ENCODE data around the gene AGAP1. TPM values are rescaled to one million over a fixed set of nuclear protein-coding genes. Genes with fewer than 3 reads are reported as not detected.

AGAP1 gene
- polyA plus RNA-seq, 1 experiment: 12.4 TPM

- DNase-seq (ENCODE audit: low read depth, low spot score): no peak
- no peak for TF ChIP-seq CTCF (IDR thresholded peaks at IDR 0.05; ENCODE audit: low read depth, low read length)
- Histone ChIP-seq H3K4me3 (ENCODE audit: low read depth, low read length) (no peak overlapping the region), H3K27me3 (ENCODE audit: control insufficient read depth, insufficient read depth, low read length) (no peaks in the 10 kb centered on the region), H3K27ac (ENCODE audit: low read depth, low read length) (no peak overlapping the region), H3K9me3 (ENCODE audit: control insufficient read depth, insufficient read depth, low read length) (peaks cover 10% of the 10 kb centered on the region)
- POLR2A ChIA-PET: no interaction called here
- CTCF ChIA-PET: no interaction called here
Observed at GRCh38 chr2:235518322-235519090, 24.7 kb downstream of the AGAP1 start.

- H3K27me3 ChIP-seq (ENCODE audit: control insufficient read depth, insufficient read depth, low read length): no peaks in the 10 kb centered on the region
- POLR2A ChIA-PET: no interaction called here
- peaks cover 3% of the 10 kb centered on the region for H3K9me3 ChIP-seq (ENCODE audit: control insufficient read depth, insufficient read depth, low read length)
- H3K4me3 ChIP-seq (ENCODE audit: low read depth, low read length): no peak overlapping the region
- CTCF ChIA-PET: interaction anchor here (0.7 kb wide), 2 partner anchors 10 to 143 kb away, joined by 3 read pairs; no protein-coding TSS in a partner anchor
- no peak for DNase-seq (ENCODE audit: low read depth, low spot score)
- no peak overlapping the region for H3K27ac ChIP-seq (ENCODE audit: low read depth, low read length)
- TF ChIP-seq CTCF (IDR thresholded peaks at IDR 0.05; ENCODE audit: low read depth, low read length): no peak
Observed at GRCh38 chr2:235520787-235521186, 26.9 kb downstream of the AGAP1 start.

GRCh38 chr2:235521844-235522243 lies 28.0 kb downstream of the AGAP1 start:
- no peak overlapping the region for H3K27ac ChIP-seq (ENCODE audit: low read depth, low read length)
- POLR2A ChIA-PET: no interaction called here
- no peaks in the 10 kb centered on the region; the same call in 1 of the 2 replicates for H3K9me3 ChIP-seq (ENCODE audit: control insufficient read depth, insufficient read depth, low read length)
- DNase-seq (ENCODE audit: low read depth, low spot score): no peak
- TF ChIP-seq CTCF (IDR thresholded peaks at IDR 0.05; ENCODE audit: low read depth, low read length): no peak
- H3K4me3 ChIP-seq (ENCODE audit: low read depth, low read length): no peak overlapping the region
- CTCF ChIA-PET: no interaction called here
- no peaks in the 10 kb centered on the region for H3K27me3 ChIP-seq (ENCODE audit: control insufficient read depth, insufficient read depth, low read length)

DNA sequence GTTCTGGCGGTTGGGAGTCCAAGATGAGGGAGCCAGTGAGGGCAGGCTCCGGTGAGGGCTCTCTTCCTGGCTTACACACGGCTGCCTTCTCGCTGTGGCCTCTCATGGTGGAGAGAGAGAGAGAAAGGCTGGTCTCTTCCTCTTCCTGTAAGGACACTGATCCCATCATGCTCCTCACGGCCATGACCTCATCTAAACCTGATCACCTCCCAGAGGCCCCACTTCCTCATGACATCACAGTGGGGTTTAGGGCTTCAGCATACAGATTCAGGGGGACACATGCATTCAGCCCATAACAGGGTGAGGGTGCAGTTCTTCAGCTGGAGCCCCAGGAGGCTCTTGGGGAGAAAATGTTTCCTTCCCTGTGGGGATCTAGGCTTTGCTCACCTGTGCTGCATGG lies 29.2 kb downstream of the AGAP1 start:
- ChIA-PET CTCF (no interaction called here), POLR2A (no interaction called here)
- DNase-seq (ENCODE audit: low read depth, low spot score): no peak
- Histone ChIP-seq H3K27me3 (ENCODE audit: control insufficient read depth, insufficient read depth, low read length) (no peaks in the 10 kb centered on the region), H3K27ac (ENCODE audit: low read depth, low read length) (no peak overlapping the region), H3K9me3 (ENCODE audit: control insufficient read depth, insufficient read depth, low read length) (no peaks in the 10 kb centered on the region; the same call in 1 of the 2 replicates), H3K4me3 (ENCODE audit: low read depth, low read length) (no peak overlapping the region)
- TF ChIP-seq CTCF (IDR thresholded peaks at IDR 0.05; ENCODE audit: low read depth, low read length): no peak

DNA sequence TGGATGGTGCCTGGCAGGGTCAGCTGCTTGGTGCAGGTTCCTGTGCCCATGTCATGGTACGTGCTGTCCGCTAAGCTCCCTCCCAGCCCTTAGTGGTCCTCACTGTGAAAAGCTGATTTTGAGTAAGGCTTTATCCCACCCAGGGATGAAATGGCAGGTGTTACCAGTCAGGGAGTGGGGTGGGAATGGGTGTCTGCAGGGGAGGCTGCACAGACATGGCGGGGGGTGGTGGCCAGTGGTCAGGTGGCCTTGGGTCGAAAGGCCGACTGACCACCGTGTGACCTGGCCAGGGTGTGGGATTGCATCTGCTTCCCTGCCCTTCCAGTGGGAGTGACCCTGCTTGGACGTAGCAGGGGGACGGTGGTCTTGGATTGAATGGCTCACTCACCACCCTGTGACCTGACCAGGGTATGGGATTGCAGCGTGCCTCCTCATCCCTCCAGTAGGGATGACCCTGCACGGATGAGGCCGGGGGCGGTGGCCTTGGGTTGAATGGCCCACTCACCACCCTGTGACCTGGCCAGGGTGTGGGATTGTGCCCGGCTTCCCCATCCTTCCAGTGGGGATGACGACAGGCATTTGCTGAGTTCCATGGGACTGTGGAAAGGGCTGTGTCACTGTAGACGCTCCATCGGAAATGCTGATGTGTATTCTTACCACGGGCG lies 29.8 kb downstream of the AGAP1 start:
- H3K27ac ChIP-seq (ENCODE audit: low read depth, low read length): no peak overlapping the region
- no peak for DNase-seq (ENCODE audit: low read depth, low spot score)
- no peak for TF ChIP-seq CTCF (IDR thresholded peaks at IDR 0.05; ENCODE audit: low read depth, low read length)
- POLR2A ChIA-PET: no interaction called here
- CTCF ChIA-PET: no interaction called here
- H3K4me3 ChIP-seq (ENCODE audit: low read depth, low read length): no peak overlapping the region
- no peaks in the 10 kb centered on the region for H3K27me3 ChIP-seq (ENCODE audit: control insufficient read depth, insufficient read depth, low read length)
- no peaks in the 10 kb centered on the region; the same call in 1 of the 2 replicates for H3K9me3 ChIP-seq (ENCODE audit: control insufficient read depth, insufficient read depth, low read length)

All from AG04450 (cell line).